ENCODE results near the gene ATP10B.
"Not testable (repeated sequence)": the region's sequence is repeated elsewhere in the genome, so short reads cannot be mapped to it uniquely, and the experiment has no call there.

ATP10B gene

DNA sequence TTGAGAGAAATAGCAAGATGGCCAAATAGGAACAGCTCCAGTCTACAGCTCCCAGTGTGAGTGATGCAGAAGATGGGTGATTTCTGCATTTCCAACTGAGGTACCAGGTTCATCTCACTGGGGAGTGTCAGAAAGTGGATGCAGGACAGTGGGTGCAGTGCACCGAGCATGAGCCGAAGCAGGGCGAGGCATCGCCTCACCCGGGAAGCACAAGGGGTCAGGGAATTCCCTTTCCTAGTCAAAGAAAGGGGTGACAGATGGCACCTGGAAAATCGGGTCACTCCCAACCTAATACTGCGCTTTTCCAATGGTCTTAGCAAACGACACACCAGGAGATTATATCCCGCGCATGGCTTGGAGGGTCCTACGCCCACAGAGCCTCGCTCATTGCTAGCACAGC, 39.0 kb downstream of the ATP10B start:
- DNase-seq = not testable (repeated sequence)

DNA sequence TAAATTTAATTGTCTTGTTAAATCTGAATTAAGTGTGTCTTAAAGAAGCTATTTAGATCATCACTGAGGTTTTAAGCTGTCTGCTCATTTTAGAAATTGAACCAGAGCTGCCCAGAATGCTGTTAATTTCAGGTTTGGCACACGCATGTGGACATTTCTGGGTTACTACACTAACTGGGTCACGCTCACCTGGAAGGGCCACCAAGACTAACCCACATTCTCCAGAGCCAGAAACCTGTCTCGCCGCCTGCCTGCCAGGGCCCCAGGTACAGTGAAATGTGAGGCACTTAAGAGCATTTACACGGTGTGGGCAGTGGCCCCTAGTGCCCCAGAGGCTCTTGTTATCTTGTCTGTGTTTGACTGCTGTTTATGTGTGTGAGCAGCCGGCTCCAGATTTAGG, 46.6 kb downstream of the ATP10B start:
- no peak for DNase-seq

DNA sequence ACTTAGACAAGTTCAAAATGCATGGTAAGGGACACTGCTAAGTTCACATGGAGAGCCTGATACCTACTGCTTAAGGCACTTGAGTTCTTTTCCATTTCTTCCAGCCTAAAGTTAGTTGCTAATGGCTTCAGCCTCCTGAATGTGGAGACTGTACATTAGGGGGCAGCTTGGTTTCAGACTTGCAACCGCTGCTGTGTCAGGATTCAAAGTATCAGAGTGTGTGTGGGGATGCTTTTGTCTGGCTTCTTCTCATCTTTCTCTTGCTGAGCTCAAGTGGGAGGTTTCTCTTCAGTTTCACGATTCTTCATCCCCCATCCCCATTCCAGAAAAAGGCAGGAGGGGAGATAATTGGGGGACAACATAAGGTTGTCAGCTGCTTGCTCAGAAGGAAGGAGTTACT, 49.4 kb downstream of the ATP10B start:
- no peak for DNase-seq

DNA sequence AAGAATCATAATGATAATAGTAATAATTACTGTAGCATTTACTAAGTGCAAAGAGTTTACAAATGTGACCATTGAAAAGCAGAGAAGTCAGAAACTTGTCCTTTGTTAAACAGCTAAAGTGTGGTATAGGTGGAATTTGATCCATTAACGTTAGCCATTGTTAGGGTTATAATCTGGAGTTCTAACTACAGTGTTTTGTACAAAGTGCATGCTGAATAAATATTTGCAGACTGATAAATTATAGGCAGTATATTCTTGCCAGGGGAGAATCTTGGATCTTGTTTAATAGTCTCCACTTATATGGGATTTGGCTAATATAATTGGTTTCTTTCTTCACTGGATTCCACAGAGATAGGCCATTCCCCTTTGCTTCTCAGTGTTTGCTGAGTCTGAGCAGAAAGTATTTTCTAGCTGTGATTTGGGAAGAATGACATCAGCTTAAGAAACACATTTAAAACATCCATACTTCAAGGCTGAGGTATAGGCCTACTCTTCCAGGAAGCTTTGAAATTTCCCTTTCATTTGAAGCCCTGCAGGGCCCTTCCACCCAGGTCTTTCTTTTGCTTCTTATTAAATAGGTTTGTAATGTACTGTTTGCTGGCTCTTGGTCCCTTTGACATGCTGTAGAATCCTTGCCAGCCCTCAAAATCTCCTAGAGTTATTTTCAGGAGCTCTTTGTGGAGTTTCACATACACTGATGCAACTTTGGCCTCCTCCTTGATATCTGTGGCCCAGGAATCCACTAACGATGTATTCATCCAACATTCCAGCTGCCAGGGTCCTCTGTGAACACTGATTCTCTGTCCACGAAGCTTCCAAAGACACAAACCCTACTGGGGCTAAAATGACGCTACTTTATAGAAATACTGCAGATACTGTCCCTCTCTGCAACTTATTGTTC, 51.4 kb downstream of the ATP10B start:
- DNase-seq = no peak

DNA sequence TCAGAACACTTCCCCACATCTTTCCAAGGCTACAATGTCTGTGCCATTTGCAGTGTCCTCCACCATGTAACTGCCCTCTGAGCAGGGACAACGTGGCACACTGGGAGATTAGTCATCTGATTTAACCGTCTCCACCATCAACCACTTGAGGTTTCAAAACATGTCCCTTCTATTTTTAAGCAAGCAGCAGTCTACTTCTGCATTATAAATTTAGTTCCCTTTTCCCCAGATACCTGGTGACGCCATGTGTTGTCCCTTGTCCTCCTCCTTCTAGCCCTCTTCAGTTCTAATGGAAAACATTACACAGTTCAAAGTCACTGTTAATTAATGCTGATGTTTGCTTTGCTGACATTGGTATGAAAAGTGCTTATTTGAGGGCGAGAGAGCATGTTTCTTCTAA, 52.8 kb downstream of the ATP10B start:
- DNase-seq = no peak

DNA sequence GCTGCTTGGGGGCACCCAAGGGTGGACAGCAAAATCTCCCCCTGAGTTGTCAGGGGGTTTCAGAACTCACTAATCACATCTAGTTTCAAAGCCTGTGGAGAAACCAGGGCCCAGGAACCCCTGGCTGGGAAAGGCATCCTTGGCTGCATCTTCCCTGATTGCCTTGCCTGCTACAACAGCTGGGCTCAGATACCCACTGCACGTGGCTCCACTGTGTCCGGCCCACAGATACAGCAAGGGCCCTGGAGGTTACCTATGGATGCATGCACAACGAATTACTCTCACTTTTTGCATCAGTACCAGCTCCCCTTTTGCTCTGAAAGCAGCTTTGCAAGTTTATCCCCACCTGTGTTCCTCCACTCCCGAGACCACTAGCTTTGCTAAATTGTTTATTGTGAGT, 55.0 kb downstream of the ATP10B start:
- DNase-seq = no peak

DNA sequence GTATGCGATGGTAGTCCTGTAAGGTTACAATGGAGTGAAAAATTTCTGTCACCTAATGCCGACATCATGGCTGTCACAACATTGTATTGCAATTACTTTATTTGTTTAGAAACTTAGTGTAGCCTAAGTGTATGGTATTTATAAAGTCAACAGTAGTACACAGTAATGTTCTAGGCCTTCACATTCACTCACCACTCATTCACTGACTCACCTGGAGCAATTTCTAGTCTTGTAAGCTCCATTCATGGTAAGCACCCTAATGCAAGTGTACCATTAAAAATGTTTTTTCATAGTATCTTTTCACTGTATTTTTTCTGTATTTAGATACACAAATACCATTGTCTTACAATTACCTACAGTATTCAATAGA, 58.5 kb downstream of the ATP10B start:
- no peak for DNase-seq

DNA sequence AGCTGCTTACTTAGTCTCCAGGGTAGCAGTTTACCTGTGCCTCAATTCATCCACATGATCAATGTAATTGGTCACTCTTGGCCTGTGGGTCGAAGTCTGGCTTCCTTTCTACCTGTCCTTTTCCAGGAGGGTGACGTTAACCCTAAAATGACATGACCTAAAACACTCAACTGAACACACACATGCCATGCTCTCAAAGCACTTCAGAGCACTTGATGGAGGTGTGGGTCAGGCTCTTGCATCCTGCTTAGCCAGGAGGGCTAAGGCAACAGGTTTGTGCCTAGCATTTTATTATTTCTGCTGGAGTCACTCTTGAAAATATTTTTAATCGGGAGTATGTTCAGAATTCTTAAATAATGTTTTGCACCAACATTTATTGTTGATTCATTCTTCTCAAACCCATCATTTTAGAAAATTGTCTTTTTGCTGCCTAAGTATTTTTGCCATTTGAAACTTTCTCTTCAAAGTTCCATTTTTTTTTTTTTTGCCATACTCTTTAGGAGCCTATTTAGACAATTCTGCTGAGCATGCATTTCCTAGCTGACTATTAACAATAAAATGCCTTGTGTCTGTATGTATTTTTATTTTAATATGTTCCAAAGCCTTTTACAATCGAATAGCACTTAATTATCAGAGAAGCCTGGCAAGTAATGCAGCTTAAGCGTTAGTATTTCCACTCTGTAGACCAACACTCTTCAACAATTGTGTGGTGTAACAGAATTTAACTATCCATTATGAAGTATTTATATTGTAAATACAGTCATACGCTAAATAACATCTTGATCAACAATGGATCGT, 59.1 kb downstream of the ATP10B start:
- DNase-seq = no peak

DNA sequence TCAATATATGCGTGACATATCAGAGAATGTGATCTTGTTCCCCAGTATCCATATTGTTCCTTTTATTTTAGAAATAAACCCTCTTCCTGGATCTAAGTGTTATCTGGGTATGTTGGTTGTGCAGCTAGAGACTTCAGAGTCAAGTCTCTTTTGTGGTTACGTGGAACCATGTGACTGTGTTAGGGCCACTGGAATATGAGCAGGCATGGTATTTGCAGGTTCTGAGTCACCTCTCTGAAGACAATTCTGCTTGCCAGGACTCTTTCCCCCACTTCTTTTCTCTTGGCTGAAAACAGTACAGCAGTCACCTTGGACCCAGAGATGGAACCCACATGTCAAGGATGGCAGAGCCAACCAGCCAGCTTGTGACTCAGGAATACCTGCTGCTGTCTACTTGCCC, 59.7 kb downstream of the ATP10B start:
- DNase-seq = no peak

DNA sequence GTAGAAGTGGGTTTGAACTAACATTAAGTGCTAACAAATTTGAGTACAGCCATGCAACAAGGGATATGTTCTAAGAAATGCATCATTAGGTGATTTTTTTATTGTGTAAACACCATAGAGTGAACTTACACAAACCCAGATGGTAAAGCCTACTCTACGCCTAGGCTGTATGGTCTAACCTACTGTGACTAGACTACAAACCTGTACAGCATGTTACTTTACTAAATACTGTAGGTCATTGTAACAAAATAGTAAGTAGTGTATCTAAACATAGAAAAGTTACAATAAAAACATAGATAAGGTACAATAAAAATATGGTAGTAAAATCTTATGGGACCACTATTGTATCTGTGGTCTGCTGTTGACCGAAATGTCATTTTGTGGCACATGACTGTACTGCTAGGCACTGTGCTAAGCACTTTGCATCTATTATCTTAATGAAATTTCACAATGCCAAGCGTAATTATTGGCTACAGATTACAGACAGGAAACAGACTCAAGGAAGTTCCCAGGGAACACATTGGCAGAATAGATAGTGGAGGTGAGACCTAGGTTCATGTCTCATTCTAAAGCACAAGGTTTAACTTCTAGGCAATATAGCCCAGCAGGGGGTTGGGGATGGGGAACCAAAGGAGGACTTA, 62.7 kb downstream of the ATP10B start:
- DNase-seq = no peak

DNA sequence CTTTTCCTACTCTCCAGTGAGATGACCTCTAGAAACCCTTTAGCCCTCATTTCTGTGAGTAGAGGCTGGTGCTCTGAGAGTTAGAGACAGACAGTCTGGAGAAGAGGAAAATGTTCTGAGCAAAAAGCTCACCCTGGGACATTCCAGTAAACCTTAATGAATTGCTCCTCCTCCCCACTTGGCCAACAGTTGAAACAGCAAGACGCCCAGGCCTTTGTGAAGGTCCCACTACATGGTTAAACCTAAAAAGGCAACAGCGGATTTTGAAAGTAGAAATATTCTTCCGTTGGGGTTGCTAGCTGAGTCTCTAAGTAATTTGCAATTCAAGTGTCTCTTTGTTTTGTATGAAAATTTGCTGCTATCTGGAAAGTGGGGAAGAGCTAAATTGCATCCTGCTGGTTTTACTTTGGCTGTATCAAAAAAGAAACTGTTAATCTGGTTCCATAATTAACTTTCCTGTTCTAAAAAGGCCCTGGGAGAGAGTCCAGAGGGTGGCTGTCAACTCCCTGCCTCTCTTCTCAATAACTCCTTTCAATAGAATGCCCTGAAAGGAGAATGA, 63.8 kb downstream of the ATP10B start:
- no peak for DNase-seq

DNA sequence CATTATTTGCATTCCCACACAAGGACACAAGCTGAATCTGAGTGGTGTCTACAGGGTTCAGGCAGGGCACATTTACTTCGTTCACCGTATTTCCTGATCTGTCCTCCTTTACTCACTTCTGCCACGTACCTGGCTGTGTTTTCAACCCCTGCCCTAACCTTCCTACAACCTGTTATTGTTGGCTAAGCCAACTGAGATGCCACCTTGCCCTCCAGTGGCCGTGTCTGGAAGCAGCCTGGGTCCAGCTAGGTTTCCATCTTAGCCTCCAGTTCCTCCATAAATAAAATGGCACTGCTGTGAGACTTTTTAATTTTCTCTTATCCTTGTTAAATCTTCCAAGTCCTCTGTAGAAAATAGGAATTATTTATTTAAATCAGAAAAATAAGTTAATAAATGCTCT, 64.8 kb downstream of the ATP10B start:
- peak in 1 of 2 donors; percentile 1 for DNase-seq

DNA sequence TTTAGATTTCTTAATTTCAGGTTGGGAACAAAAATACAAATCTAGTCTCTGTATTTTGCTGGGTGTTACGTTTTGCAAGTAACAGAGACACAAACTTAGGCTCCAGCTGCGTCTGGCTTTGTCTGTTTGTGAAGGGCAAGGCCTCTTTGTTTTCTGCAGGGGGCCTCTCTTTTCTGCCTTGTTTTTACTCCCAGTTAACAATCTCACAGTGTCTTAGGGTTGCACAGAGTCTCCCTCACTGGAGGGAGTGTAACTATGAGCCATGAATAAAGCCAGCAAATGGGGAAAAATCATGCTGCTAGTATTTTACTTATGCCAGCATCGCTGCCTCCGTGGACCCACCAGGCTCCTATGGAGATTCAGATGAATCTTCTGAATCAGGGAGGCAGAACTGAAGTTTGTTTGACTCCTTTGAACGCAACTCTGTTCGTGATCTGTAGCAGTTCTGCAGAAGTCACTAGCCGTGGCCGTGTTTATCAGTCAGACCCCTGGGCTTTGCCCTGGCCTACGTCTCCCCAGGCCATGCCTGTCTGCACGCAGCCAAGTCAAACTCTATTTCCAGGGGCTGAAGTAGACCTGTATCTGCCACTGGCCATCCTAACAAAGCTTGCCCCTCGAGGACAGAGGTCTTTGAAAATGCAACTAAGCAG, 77.2 kb downstream of the ATP10B start:
- DNase-seq = no peak

DNA sequence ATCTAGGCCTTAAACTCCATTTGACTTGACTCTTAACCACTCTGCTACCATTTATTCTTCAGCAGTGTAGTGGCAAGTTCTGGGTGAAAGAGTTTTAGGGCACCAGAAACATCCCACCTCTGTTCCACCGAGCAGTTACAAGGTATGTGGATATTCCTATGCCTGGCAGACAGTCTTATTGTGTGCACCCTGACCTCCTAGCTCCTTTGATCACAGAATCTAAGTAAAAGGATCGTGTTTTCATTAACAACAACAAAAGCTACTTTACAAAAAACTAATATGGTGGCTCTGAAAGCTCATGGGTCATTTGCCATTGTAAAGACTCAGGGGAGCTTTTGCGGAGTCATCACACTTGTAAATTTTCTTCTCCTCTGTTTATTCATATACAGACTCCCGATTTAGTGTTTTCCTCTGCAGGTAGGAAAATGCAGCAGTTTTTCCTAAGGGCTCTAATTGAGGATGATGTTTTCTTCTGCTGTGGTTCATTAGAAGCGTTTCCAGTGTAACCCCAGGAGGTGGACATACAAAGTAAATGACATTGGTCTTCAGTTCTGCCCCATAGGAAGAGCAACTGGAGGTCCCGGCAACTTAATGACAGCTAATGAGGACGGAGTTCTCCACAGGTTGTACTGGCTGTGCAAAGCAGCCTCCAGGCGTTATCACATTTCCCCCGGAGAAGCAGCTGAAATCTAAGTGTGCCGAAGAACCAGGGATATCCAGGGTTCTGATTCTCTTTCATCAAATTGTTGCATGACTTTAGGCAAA, 78.2 kb downstream of the ATP10B start:
- DNase-seq = no peak

DNA sequence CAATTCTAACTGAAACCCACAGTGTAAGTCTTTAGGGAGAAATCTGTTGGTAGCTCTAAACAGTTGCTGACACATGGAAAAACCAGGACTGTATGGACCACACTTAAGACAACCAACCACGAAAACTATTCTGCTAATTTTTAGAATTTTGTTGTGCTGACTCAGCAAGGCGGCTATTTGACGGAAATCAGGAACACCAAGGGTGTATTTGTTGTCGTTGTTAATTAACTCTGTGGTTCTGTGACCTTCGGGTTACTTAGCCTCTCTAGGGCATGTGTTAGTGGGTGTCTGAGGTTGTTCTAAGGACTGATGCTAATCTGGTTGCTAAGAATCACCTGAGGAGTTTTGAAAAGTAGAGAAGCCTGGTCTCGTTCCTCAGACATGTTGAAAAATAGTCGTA, 79.2 kb downstream of the ATP10B start:
- DNase-seq = no peak

DNA sequence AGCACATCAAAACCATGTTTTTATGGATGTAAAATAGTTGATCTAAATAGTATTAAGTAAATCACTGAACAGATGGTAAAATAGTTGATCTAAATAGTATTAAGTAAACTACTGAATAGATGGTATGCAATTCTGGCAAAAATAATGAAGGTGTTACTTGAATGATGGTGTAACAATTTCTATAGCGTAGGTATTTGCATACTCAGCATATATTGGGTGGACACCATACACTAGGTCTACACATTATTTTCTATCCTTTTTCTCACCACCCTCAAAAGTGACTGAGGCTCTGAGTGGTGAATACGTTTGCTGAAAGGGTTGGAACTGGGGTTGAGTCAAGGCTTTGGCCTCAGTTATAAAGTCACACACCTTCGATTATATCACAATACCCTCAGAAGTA, 81.3 kb downstream of the ATP10B start:
- DNase-seq = no peak

DNA sequence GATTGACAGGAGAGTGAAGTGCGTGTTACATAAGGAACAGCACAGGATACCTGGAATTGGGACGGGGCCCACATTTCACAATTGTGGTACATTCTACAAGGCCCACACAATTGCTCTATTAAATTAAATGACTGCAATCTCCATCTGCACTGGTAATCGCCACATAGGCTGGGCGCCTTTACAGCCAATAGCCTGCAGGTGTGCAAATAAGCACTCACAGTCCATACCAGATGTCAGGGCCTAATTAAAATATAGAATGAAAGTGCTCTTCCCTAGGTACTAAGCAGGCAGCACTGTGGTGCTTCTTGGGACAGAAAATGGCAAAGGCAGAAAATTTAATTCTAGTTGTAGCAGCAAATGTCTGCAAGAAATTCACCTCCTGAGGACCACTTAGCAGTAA, 82.7 kb downstream of the ATP10B start:
- no peak for DNase-seq

DNA sequence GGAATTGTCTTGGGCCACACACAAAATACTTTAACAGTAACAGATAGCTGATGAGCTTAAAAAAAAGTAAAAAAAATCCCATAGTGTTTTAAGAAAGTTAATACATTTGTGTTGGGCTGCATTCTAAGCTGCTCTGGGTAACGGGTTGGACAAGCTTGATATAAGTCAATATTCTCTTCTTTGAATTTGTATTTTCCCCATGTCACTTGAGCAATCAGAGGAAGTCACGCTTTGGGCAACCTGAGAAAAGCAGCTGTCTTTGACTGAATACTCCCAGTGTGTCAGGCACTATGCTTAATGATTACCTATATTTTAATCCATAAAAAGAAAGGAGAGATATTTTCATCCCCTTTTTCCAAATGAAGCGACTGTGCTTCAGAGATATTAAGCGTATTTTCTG, 84.9 kb downstream of the ATP10B start:
- DNase-seq = no peak

DNA sequence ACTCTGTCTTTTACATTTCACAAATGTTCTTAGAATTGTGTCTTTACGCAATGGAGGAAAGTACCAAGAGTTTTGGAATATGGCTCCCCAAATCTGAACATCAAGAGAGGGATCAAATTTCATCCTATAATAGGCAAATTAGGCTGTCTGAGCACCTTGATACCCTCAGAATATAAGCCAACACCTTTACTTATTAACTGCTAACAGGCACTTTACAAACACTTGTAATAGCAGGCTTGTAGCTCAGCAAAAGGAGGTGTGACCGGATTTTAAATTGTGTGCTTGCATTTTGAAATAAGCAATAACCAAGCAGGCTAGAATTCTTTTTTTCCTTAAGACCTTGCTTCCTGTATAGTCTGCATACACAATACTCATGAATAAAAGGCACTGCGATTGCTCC, 92.0 kb downstream of the ATP10B start:
- DNase-seq = no peak

DNA sequence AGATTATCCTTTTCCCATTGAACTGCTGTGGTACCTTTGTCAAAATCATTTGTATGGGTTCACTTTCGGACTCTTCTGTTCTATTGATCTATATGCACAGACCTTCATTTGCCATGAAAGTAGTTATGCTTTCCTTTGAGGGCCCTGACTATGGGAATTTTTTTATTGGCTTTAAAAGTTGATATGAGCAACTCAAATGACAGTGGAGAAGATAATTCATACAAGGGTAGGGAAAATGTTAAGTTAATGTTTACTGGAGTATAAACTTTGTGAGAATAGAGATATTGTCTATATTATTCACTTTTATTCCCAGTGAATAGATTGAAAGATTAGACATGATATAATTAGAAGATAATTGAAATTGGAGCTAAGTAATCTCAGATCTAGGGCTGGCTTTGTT, 94.8 kb downstream of the ATP10B start:
- DNase-seq = no peak

DNA sequence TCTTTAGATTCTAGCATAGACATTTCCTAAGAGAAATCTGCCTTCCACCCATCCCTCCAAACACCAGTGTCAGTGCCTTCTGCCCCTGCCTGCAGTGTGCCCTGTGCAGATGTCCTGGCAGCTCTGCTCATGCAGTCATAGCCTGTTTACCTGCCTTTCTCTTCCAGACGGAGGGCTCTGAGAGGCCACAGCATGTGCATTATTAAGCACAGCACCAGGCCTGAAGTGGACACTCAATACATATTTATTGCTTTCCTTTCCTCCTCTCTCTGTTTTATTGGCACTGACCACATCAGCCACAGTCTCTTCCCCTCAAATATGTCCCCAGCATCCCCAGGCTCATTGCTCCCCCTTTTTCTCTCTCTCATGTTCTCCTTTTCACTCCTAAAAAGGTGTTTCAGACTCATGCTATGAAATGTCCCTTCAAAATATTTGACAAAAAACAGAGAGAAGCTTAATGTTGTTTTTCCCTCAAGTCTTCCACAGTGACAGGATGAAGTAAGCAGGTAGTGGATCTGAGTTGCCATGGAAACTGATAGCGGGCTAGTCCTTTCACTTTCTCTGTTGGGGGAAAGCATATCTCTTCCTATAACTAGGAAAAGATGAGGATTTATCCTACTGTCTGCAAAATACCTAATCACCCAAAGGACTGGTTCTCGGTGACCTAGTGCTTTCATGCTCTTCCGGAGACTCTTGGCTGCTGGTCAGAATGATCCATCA, 100.9 kb downstream of the ATP10B start:
- DNase-seq = no peak

DNA sequence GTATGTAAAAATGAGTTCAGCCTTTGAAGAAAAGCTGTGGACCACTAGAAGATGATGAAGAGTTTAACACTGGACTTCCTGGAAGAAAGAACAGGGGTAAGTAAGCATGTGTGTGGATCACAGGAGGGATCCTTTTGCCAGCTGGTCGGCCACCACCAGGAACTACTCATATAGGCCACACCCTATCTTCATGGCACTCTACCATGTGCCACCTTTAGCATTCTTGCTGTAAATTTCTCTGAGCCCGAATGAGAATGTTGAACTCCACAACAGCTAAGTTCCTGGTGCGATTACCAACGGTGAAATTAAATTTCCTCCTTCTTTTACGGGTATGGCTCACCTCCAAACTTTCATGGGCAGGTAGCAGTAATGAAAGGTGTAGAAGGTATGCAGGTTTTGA, 102.3 kb downstream of the ATP10B start:
- DNase-seq = no peak

All from activated CD4-positive, alpha-beta T cell treated with anti-CD3 and anti-CD28 coated beads for 4 hours (primary cell).